Neuronal stem cell (in vitro differentiated cells): ENCODE data around the gene SLC36A2.

ENCODE experiments used
- DNase-seq: peaks from one replicate; pipeline ENCODE4 v3.0.0-alpha.2; 2013; ENCODE audit warnings: low spot score
- H2AFZ ChIP-seq: one replicate; pipeline ENCODE4 v1.6.1; 2013; ENCODE audit warnings: mild to moderate bottlenecking, low read length, inconsistent platforms
- H2AK5ac ChIP-seq: 2 replicates; pipeline ENCODE4 v1.6.1; 2013; ENCODE audit warnings: low read depth, mild to moderate bottlenecking, inconsistent platforms, low read length, moderate library complexity, mixed read lengths
- H2BK120ac ChIP-seq: 2 replicates; pipeline ENCODE4 v1.6.1; 2013; ENCODE audit warnings: low read depth, mild to moderate bottlenecking, inconsistent platforms, low read length, moderate library complexity, mixed read lengths
- H2BK12ac ChIP-seq: one replicate; pipeline ENCODE4 v1.6.1; 2013; ENCODE audit warnings: low read length, inconsistent platforms
- H2BK15ac ChIP-seq: 2 replicates; pipeline ENCODE4 v1.6.1; 2013; ENCODE audit warnings: mild to moderate bottlenecking, low read length, inconsistent platforms, mixed read lengths
- H2BK5ac ChIP-seq: one replicate; pipeline ENCODE4 v1.6.1; 2013; ENCODE audit warnings: inconsistent platforms, mild to moderate bottlenecking, low read length, moderate library complexity
- H3K14ac ChIP-seq: one replicate; pipeline ENCODE4 v1.6.1; 2013; ENCODE audit warnings: low read length, inconsistent platforms
- H3K18ac ChIP-seq: 2 replicates; pipeline ENCODE4 v1.6.1; 2013; ENCODE audit warnings: low read length, inconsistent platforms
- H3K23ac ChIP-seq: 2 replicates; pipeline ENCODE4 v1.6.1; 2013; ENCODE audit warnings: low read depth, mild to moderate bottlenecking, mixed read lengths, low read length, inconsistent platforms; ENCODE audit not compliant: poor library complexity
- H3K27ac ChIP-seq: replicated peaks from 3 replicates; pipeline ENCODE4 v1.5.1; 2013; ENCODE audit warnings: low read length, inconsistent platforms
- H3K27me3 ChIP-seq, 3 experiments: 2 replicates each; pipeline ENCODE4 v1.6.1; 2013; ENCODE audit warnings: low read length in 3 of 3, mild to moderate bottlenecking in 2 of 3, inconsistent platforms in 1 of 3, low read depth in 1 of 3, mixed read lengths in 1 of 3, moderate library complexity in 1 of 3; ENCODE audit not compliant: control insufficient read depth in 3 of 3, insufficient read depth in 3 of 3
- H3K36me3 ChIP-seq, 2 donors: replicated peaks in 1 of 2; 2 replicates each; pipeline ENCODE4 v1.6.1; 2013; ENCODE audit warnings: low read length in 2 of 2; ENCODE audit not compliant: control insufficient read depth in 2 of 2, insufficient read depth in 2 of 2
- H3K4ac ChIP-seq: 2 replicates; pipeline ENCODE4 v1.6.1; 2013; ENCODE audit warnings: inconsistent platforms, mild to moderate bottlenecking, low read length, moderate library complexity
- H3K4me1 ChIP-seq, 2 donors: 1 replicate in 1 of 2; 2 replicates in 1 of 2; pipeline ENCODE4 v1.6.1; 2013; ENCODE audit warnings: low read length in 2 of 2, low read depth in 1 of 2; ENCODE audit not compliant: control insufficient read depth in 2 of 2, insufficient read depth in 1 of 2
- H3K4me2 ChIP-seq: one replicate; pipeline ENCODE4 v1.6.1; 2013; ENCODE audit warnings: mild to moderate bottlenecking, low read length, inconsistent platforms; ENCODE audit not compliant: insufficient read depth, poor library complexity, severe bottlenecking
- H3K4me3 ChIP-seq, 2 donors: 2 replicates each; pipeline ENCODE4 v1.5.1; 2013; ENCODE audit warnings: low read length in 2 of 2, mild to moderate bottlenecking in 2 of 2, inconsistent platforms in 1 of 2, moderate library complexity in 1 of 2
- H3K79me1 ChIP-seq: one replicate; pipeline ENCODE4 v1.6.1; 2013; ENCODE audit warnings: low read depth, mild to moderate bottlenecking, inconsistent platforms, low read length, moderate library complexity
- H3K9ac ChIP-seq: one replicate; pipeline ENCODE4 v1.6.1; 2013; ENCODE audit warnings: mild to moderate bottlenecking, low read depth, low read length, inconsistent platforms; ENCODE audit not compliant: poor library complexity
- H3K9me3 ChIP-seq, 2 donors: replicated peaks in 1 of 2; 2 replicates each; pipeline versions ENCODE3 to v1.6.1; 2013; ENCODE audit warnings: low read length in 2 of 2, mild to moderate bottlenecking in 2 of 2, inconsistent platforms in 1 of 2, low read depth in 1 of 2, mixed read lengths in 1 of 2, moderate library complexity in 1 of 2; ENCODE audit not compliant: control insufficient read depth in 2 of 2, insufficient read depth in 1 of 2
- H4K8ac ChIP-seq: one replicate; pipeline ENCODE4 v1.6.1; 2013; ENCODE audit warnings: low read depth, mild to moderate bottlenecking, inconsistent platforms, low read length, moderate library complexity
- H4K91ac ChIP-seq: one replicate; pipeline ENCODE4 v1.6.1; 2013; ENCODE audit warnings: low read length, low read depth, mild to moderate bottlenecking, inconsistent platforms; ENCODE audit not compliant: poor library complexity
- WGBS, 2 donors: extraction: QIAGEN DNeasy Blood & Tissue Kit; methylation state at CpG; one replicate each; pipeline ENCODE4 v1.1.7; 2013; ENCODE audit warnings: missing lambda C conversion rate in 2 of 2, mixed read lengths in 1 of 2; ENCODE audit not compliant: insufficient read length in 2 of 2, insufficient replicate concordance in 1 of 2; ENCODE audit errors: extremely low coverage in 2 of 2; 5-methylcytosine and 5-hydroxymethylcytosine counted together

SLC36A2 gene

DNA sequence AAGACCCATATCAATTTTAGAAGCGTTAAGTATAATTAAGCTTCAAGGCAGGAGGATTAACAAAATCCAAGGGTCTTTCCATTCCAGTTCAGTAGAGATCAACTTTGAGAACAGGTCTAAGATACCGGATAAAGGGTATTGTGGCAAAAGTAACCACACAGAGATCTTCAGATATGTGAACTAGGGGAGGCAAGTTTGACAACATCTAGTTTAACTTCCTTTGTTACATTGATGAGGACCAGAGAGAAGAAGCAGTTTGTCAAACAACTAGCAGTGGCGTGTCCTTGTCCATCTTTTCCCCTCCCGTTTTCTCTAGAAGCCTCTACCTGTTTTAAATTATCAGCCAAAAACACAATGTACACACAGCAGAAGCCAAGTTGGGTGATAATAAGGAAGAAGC is 8.6 kb downstream of the SLC36A2 start:
- Histone ChIP-seq H3K27ac (no peak overlapping the region), H2BK12ac (no peak overlapping the region), H4K8ac (no peak overlapping the region), H3K9ac (no peak overlapping the region), H4K91ac (no peak overlapping the region), H3K36me3 (no peaks in the 10 kb centered on the region), H3K79me1 (no peaks in the 10 kb centered on the region), H3K4me2 (no peak overlapping the region), H2BK120ac (no peak overlapping the region), H3K4me1 (peaks cover 0 to 1% of the 10 kb centered on the region in 2 donors), H2AFZ (no peak overlapping the region), H3K4me3 (no peak overlapping the region), H2BK5ac (no peak overlapping the region), H3K9me3 (no peaks in the 10 kb centered on the region), H3K14ac (no peak overlapping the region), H3K4ac (no peak overlapping the region), H2BK15ac (no peak overlapping the region), H3K23ac (no peak overlapping the region), H2AK5ac (no peak overlapping the region), H3K27me3 (peaks cover 0 to 7% (median 0%) of the 10 kb centered on the region in 3 experiments), H3K18ac (no peak overlapping the region)
- no peak for DNase-seq
- no CpG with 5 or more reads among the region's 4 CpGs for WGBS, 2 donors

DNA sequence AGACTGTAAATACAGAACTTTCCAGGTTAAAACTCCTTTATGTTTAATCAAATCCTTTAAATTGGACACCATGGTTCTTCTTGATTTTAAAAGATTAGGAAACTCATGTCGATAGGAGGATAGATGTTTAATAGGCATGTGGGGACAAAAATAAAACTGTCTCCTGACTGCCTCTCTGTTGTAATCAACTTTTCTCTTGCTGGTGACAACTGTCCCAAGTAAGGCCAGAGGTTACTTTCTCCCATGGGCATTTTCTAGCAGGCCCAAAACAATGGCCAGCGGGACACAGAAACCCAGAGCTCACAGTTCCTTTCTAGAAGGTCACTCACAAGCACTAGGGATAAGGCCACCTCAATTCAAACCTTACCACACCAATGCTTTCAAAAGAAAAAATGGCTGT is 14.5 kb downstream of the SLC36A2 start:
- Histone ChIP-seq H3K36me3 (no peaks in the 10 kb centered on the region), H3K4ac (no peak overlapping the region), H2AFZ (no peak overlapping the region), H3K4me2 (no peak overlapping the region), H3K9ac (no peak overlapping the region), H2BK120ac (no peak overlapping the region), H3K14ac (no peak overlapping the region), H2BK15ac (no peak overlapping the region), H2BK12ac (no peak overlapping the region), H3K18ac (no peak overlapping the region), H4K91ac (no peak overlapping the region), H3K27me3 (no peaks in the 10 kb centered on the region), H3K23ac (no peak overlapping the region), H3K27ac (no peak overlapping the region), H2AK5ac (no peak overlapping the region), H3K4me1 (peaks cover 0 to 1% of the 10 kb centered on the region in 2 donors), H2BK5ac (no peak overlapping the region), H3K9me3 (no peaks in the 10 kb centered on the region), H3K4me3 (no peak overlapping the region), H4K8ac (no peak overlapping the region), H3K79me1 (no peaks in the 10 kb centered on the region)
- WGBS, 2 donors: no CpG with 5 or more reads among the region's 2 CpGs
- DNase-seq: no peak

DNA sequence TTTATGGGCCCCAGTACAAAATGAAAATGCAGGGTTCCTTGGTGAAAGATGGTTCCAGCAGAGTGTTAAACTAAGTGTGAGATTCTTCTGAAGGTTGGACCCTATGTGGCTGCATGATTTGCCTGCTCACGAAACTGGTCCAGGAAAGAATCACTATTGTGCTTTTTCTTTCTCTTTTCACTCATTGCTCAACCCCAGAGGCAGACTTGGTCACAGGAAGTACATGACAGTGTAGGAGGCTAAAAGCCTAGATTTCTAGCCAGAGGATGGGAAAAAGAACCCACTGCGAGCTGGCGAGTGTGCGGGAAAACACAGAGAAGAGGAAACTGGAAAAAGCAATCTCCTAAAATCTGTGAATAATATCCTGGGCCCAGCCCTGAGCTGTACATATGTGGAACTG is 18.6 kb downstream of the SLC36A2 start:
- Histone ChIP-seq H3K4me1 (no peaks in the 10 kb centered on the region), H3K4ac (no peak overlapping the region), H3K23ac (no peak overlapping the region), H4K8ac (no peak overlapping the region), H2AFZ (no peak overlapping the region), H3K18ac (no peak overlapping the region), H3K4me3 (no peak overlapping the region), H3K36me3 (no peaks in the 10 kb centered on the region), H3K4me2 (no peak overlapping the region), H2BK120ac (no peak overlapping the region), H3K27me3 (no peaks in the 10 kb centered on the region), H3K9ac (no peak overlapping the region), H2BK5ac (no peak overlapping the region), H3K14ac (no peak overlapping the region), H2AK5ac (no peak overlapping the region), H2BK12ac (no peak overlapping the region), H3K9me3 (no peaks in the 10 kb centered on the region), H3K79me1 (no peaks in the 10 kb centered on the region), H2BK15ac (no peak overlapping the region), H4K91ac (no peak overlapping the region), H3K27ac (no peak overlapping the region)
- DNase-seq: no peak
- no CpG with 5 or more reads among the region's 4 CpGs for WGBS, 2 donors

DNA sequence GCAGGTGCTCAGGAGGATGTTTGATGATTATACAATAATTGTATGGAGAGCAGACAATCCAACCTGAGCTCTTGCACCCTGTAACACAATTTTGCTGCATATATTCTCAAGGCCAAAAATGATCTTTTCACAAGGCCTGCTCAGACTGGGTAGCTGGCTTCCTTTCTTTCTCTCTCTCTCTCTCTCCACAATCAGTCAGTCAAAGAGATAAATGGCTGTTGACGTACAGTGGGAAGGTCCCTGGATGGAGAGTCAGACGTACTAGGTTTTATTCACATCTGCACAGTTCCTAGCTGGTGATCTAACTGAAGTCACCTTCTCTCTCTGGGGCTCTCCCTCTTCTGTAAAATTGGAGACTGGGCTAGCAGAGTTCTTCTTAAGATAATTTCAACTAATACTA is 19.8 kb downstream of the SLC36A2 start:
- Histone ChIP-seq H4K91ac (no peak overlapping the region), H3K9me3 (no peaks in the 10 kb centered on the region), H4K8ac (no peak overlapping the region), H3K36me3 (no peaks in the 10 kb centered on the region), H3K4ac (no peak overlapping the region), H3K4me3 (no peak overlapping the region), H3K14ac (no peak overlapping the region), H2BK120ac (no peak overlapping the region), H2AK5ac (no peak overlapping the region), H3K23ac (no peak overlapping the region), H2BK5ac (no peak overlapping the region), H3K79me1 (no peaks in the 10 kb centered on the region), H2BK12ac (no peak overlapping the region), H2BK15ac (no peak overlapping the region), H3K18ac (no peak overlapping the region), H3K27me3 (no peaks in the 10 kb centered on the region), H3K4me2 (no peak overlapping the region), H3K4me1 (no peaks in the 10 kb centered on the region), H2AFZ (no peak overlapping the region), H3K27ac (no peak overlapping the region), H3K9ac (no peak overlapping the region)
- WGBS, 2 donors: no CpG with 5 or more reads among the region's 2 CpGs
- DNase-seq: no peak
